HG03460 (cell line): ENCODE data around the gene MYO18B.

ENCODE experiments used
- ATAC-seq: cut with Tn5 transposase; IDR thresholded peaks from one replicate; pipeline ENCODE4 v1.9.1; 2021; ENCODE audit not compliant: unreplicated experiment

The MYO18B gene

GRCh38 chr22:25935266-25936058 lies 193.5 kb downstream of the MYO18B start:
- no peak for ATAC-seq

- no peak for ATAC-seq
Observed at GRCh38 chr22:25938151-25938550, 196.2 kb downstream of the MYO18B start.

- no peak for ATAC-seq
Observed at GRCh38 chr22:25939384-25939783, 197.4 kb downstream of the MYO18B start.

- ATAC-seq: no peak
Observed at GRCh38 chr22:25940479-25940878, 198.5 kb downstream of the MYO18B start.

GRCh38 chr22:25941365-25941960 lies 199.5 kb downstream of the MYO18B start:
- no peak for ATAC-seq

- no peak for ATAC-seq
Observed at GRCh38 chr22:25942115-25942855, 200.3 kb downstream of the MYO18B start.

DNA sequence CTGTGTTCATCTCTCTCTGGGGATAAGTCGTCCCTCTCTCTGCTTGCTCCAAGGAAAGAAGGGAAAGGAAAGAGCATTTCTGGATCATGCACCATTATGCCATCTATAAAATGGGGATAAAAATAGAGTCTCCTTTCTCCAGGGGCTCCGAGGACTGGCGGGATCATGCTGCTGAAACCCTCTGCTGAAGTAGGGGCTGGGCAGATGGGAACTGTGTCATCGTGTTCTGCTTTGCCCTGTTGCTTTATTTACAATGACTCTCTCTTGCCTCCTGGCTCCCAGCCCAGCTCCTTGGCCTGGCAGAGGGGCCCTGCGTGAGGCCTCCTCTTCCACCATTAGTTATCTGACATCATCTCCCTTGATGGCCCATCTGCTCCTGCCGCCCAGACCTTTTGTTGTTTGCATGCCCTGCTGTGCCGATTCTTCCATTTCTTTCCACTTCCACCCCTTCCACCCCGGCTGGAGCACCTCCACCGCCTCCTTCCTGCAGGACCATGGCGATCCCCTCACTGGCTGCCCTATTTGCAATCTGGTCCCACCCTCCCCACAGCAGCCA lies 200.9 kb downstream of the MYO18B start:
- ATAC-seq: no peak

GRCh38 chr22:25950111-25950510 lies 208.1 kb downstream of the MYO18B start:
- ATAC-seq: no peak

GRCh38 chr22:25953276-25953675 lies 211.3 kb downstream of the MYO18B start:
- no peak for ATAC-seq

- ATAC-seq: no peak
Observed at GRCh38 chr22:25953919-25954318, 211.9 kb downstream of the MYO18B start.

- ATAC-seq: no peak
Observed at GRCh38 chr22:25955323-25955722, 213.3 kb downstream of the MYO18B start.

DNA sequence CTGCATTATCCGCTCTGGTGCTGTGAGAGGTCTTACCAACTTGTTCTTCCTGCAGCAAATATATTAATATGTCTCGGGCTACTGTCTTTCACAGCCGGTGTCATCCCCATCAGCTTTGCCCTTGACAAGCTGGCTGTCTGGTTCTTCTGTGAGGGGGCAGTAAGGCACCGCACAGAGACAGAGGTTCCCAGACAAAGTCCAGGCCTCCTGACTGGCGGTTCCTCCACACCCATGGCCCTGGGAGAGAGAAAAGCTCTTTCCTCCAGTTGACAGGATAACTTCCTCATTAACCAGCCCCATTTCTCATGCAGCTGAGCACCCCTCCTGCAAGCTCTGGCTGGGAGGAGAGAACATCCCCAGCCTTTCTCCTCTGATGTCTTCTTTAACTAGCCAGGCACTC lies 214.8 kb downstream of the MYO18B start:
- no peak for ATAC-seq

DNA sequence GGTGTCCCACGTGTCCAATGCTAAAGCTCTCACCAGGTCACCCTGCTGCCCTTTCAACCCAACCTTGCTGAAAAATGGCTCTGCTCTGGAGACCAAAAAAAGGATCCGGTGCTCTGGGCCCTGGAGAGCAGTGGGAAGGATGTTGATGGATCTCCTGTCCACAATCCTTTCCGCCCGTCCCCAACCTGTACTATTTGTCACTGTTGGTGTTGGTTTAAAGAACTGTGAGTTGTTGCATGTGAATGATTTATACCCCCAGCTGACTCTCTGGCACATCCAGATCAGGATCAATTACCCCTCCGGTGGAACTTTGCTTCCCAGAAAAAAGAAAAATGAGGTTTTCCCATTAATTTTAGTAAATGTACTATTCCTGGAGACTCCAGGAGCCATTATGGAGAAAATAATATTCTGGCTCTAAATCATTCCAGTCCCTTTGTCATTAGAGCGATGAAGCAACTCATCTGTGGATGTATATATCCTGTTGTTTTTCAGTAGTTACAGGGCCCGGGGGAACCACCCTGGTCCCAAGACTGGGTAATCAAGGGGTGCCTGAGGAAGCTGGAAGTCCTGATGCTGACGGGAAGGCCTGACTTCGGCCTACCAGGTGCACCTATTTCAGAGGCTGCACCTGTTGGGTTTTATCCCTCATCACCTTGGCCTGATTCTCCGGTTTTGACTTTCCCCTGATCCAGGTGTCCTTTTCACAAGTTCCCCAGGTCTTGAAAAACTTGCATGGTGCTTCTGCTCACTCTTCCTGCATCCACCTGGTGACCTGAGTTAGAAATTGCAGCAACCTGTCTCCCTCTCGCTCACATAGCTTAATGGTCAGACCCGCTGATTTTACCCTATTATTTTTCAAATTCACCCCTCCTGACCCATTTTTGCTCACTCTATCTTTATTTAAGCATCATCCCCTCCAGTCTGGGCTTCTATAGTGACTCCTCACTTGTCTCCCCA lies 218.1 kb downstream of the MYO18B start:
- no peak for ATAC-seq

- ATAC-seq: no peak
Observed at GRCh38 chr22:25961699-25962098, 219.7 kb downstream of the MYO18B start.

DNA sequence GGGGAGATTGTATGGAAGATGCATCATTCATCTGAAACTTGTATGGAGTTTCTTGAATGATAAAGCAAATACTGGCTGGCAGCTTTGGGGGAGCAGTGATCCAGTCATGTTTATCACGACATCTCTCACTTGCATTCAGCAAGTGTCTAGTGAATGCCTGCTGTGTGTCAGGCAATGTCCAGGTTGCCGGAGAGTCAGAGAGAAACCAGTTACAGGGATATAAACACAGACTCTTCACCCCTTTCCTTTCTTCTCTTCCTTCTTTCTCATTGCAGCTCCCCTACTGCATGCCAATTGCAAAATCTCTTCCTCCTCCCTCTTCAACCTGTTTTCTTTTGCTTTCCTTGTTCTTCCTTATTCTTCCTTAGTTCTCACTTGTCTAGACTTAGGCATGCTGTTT lies 220.7 kb downstream of the MYO18B start:
- ATAC-seq: no peak

GRCh38 chr22:25964961-25965730 lies 223.2 kb downstream of the MYO18B start:
- ATAC-seq: no peak

GRCh38 chr22:25966448-25966913 lies 224.5 kb downstream of the MYO18B start:
- no peak for ATAC-seq

- no peak for ATAC-seq
Observed at GRCh38 chr22:25969286-25969685, 227.3 kb downstream of the MYO18B start.

- no peak for ATAC-seq
Observed at GRCh38 chr22:25969901-25970300, 227.9 kb downstream of the MYO18B start.
